SU-DHL-6 (cell line): ENCODE results near the gene C6orf120.
A peak's percentile ranks its signal among the peaks of the same experiment; 100 is the strongest.

Experiments
- H2AFZ ChIP-seq: fragments of 200-600 bp; sonication (generic); 2 replicates; pipeline ENCODE4 v1.6.1; 2014; ENCODE audit warnings: low read depth, mild to moderate bottlenecking, moderate library complexity, mixed read lengths, antibody characterized with exemption, low read length; ENCODE audit not compliant: severe bottlenecking
- H3F3A ChIP-seq: fragments of 200-600 bp; shearing (Covaris generic); 2 replicates; pipeline ENCODE4 v1.6.0; 2016; ENCODE audit warnings: antibody characterized with exemption, mild to moderate bottlenecking; ENCODE audit not compliant: insufficient read depth
- H3K27ac ChIP-seq: fragments of 200-600 bp; sonication (generic); 2 replicates; pipeline ENCODE4 v1.5.1; 2016; ENCODE audit warnings: low read depth, mild to moderate bottlenecking, low read length, moderate library complexity, mixed read lengths
- H3K27me3 ChIP-seq: fragments of 200-600 bp; sonication (generic), shearing (Covaris generic); 2 replicates; pipeline ENCODE4 v1.6.0; 2014; ENCODE audit warnings: mild to moderate bottlenecking, low read length
- H3K36me3 ChIP-seq: fragments of 200-600 bp; sonication (generic); 2 replicates; pipeline ENCODE4 v1.6.1; 2014; ENCODE audit warnings: mild to moderate bottlenecking, low read length, mixed read lengths
- H3K4me2 ChIP-seq: fragments of 300-600, 200-600 bp; shearing (Covaris generic), sonication (generic); 2 replicates; pipeline ENCODE4 v1.6.0; 2014; ENCODE audit warnings: low read length, low read depth, mild to moderate bottlenecking; ENCODE audit not compliant: poor library complexity, severe bottlenecking
- H3K4me3 ChIP-seq: fragments of 200-600 bp; sonication (generic); 2 replicates; pipeline ENCODE4 v1.5.1; 2014; ENCODE audit warnings: antibody characterized with exemption, low read length, mild to moderate bottlenecking, mixed read lengths; ENCODE audit not compliant: insufficient read depth, poor library complexity, severe bottlenecking
- H3K79me2 ChIP-seq: fragments of 200-600 bp; sonication (generic); 2 replicates; pipeline ENCODE4 v1.6.1; 2014; ENCODE audit warnings: mild to moderate bottlenecking, low read length, moderate library complexity; ENCODE audit not compliant: insufficient read depth
- H3K9ac ChIP-seq: fragments of 200-600 bp; sonication (generic); 2 replicates; pipeline ENCODE4 v1.7.0; 2014; ENCODE audit warnings: mild to moderate bottlenecking, low read length
- H3K9me2 ChIP-seq: fragments of 200-600 bp; sonication (generic); replicated peaks from 2 replicates; pipeline ENCODE4 v1.6.1; 2014; ENCODE audit warnings: low read length; ENCODE audit not compliant: insufficient read depth
- H3K9me3 ChIP-seq: fragments of 200-600 bp; sonication (generic); 2 replicates; pipeline ENCODE4 v1.6.1; 2014; ENCODE audit warnings: low read length, mixed read lengths; ENCODE audit not compliant: insufficient read depth
- H4K20me1 ChIP-seq: fragments of 200-600 bp; sonication (generic); 2 replicates; pipeline ENCODE4 v1.6.1; 2014; ENCODE audit warnings: low read depth, mild to moderate bottlenecking, antibody characterized with exemption, low read length, moderate library complexity, mixed read lengths
- CTCF ChIP-seq: fragments of 200-600 bp; sonication (generic); IDR thresholded peaks from one replicate; pipeline ENCODE4 v1.5.1; 2017; ENCODE audit warnings: antibody characterized with exemption, mild to moderate bottlenecking, low read length, moderate library complexity; ENCODE audit not compliant: insufficient read depth, poor library complexity, severe bottlenecking
- EZH2phosphoT487 ChIP-seq: fragments of 200-600 bp; sonication (generic), shearing (Covaris generic); conservative IDR thresholded peaks from 2 replicates; pipeline ENCODE4 v1.6.1; 2018; ENCODE audit warnings: mild to moderate bottlenecking, antibody characterized with exemption, low read length, moderate library complexity, mixed read lengths

C6orf120 gene

GRCh38 chr6:169722362-169723199, 20.7 kb downstream of the C6orf120 start:
- H3K9me2 ChIP-seq = no peaks in the 10 kb centered on the region
- peaks cover 34% of the 10 kb centered on the region for H3F3A ChIP-seq
- peak overlapping the region; percentile 78 for H3K9ac ChIP-seq
- no peaks in the 10 kb centered on the region for H3K27me3 ChIP-seq
- peak overlapping the region; percentile 64 for H2AFZ ChIP-seq
- peaks cover 21% of the 10 kb centered on the region for H4K20me1 ChIP-seq
- peak overlapping the region; percentile 78 for H3K4me3 ChIP-seq
- peaks cover 55% of the 10 kb centered on the region for H3K79me2 ChIP-seq
- peaks cover 8% of the 10 kb centered on the region; the same call in 1 of the 2 replicates for H3K36me3 ChIP-seq
- H3K9me3 ChIP-seq = no peaks in the 10 kb centered on the region
- TF ChIP-seq EZH2phosphoT487 (no peak), CTCF (no peak)
- peak overlapping the region; percentile 95 for H3K4me2 ChIP-seq
- peak overlapping the region; percentile 73 for H3K27ac ChIP-seq

GRCh38 chr6:169723200-169723909, 21.4 kb downstream of the C6orf120 start:
- H3K4me2 ChIP-seq = peak overlapping the region; percentile 95
- H3K4me3 ChIP-seq = peak overlapping the region; percentile 78
- H3K9me2 ChIP-seq = no peaks in the 10 kb centered on the region
- H2AFZ ChIP-seq = peak overlapping the region; percentile 64
- no peak for TF ChIP-seq CTCF
- no peak for TF ChIP-seq EZH2phosphoT487
- H4K20me1 ChIP-seq = peaks cover 21% of the 10 kb centered on the region
- peaks cover 34% of the 10 kb centered on the region for H3F3A ChIP-seq
- H3K9me3 ChIP-seq = no peaks in the 10 kb centered on the region
- peak overlapping the region; percentile 78 for H3K9ac ChIP-seq
- peak overlapping the region; percentile 73 for H3K27ac ChIP-seq
- peaks cover 50% of the 10 kb centered on the region for H3K79me2 ChIP-seq
- H3K27me3 ChIP-seq = no peaks in the 10 kb centered on the region
- H3K36me3 ChIP-seq = peaks cover 3% of the 10 kb centered on the region; the same call in 1 of the 2 replicates

- Histone ChIP-seq H3F3A (peaks cover 34% of the 10 kb centered on the region), H3K36me3 (peaks cover under 1% of the 10 kb centered on the region; the same call in 1 of the 2 replicates), H3K27me3 (no peaks in the 10 kb centered on the region), H3K9me3 (no peaks in the 10 kb centered on the region), H3K9me2 (no peaks in the 10 kb centered on the region), H3K9ac (peak overlapping the region; percentile 48; the same call in 1 of the 2 replicates), H3K4me2 (peak overlapping the region; percentile 32), H4K20me1 (peaks cover 21% of the 10 kb centered on the region), H3K79me2 (peaks cover 43% of the 10 kb centered on the region), H2AFZ (no peak overlapping the region), H3K27ac (no peak overlapping the region; the same call in 1 of the 2 replicates), H3K4me3 (peak overlapping the region; percentile 53)
- TF ChIP-seq EZH2phosphoT487 (no peak), CTCF (no peak)
Measured at GRCh38 chr6:169723991-169724493, 22.1 kb downstream of the C6orf120 start.
